HG02571 (cell line): ENCODE results near the gene CHRNA4.

Experiments
- ATAC-seq: cut with Tn5 transposase; IDR thresholded peaks from one replicate; pipeline ENCODE4 v1.9.1; 2021; ENCODE audit warnings: mild to moderate bottlenecking, moderate library complexity; ENCODE audit not compliant: unreplicated experiment

Gene CHRNA4

DNA sequence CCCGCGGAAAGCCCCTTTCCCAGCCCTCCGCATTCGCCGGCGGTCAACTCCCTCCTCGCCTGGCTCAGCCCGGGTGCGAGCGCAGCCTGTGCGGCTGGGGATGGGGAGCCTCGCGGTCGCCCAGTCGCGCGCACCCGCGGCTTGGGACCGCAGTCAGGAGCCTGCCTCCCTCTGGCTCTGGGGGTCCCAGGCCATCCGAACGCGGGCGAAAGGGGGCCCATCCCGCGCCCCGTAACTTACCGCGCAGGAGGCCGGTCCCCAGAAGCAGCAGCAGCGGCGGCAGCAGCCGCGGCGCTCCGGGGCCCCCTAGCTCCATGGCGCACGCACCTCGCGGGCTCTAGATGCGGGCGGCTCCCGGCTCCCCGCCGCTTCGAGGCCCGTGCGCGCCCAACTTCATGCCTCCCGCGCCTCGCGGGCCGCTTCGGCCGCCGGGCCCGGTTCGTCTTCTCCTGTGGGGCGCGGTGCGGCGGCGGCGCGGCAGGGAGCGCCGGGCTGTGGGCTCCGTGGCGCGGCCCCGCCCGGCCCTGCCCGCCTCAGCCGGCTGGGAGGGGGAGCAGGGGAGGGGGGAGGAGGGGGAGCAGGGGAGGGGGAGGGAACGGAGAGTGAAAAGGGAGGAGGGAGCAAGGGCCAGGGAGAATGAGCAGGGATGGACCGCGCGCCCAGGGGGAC, at the start of gene CHRNA4:
TSS of gene CHRNA4 (minus strand) at position 500 of the 669 bp plus-strand sequence. CDS start at position 316, 184 bp downstream.
- no peak for ATAC-seq

DNA sequence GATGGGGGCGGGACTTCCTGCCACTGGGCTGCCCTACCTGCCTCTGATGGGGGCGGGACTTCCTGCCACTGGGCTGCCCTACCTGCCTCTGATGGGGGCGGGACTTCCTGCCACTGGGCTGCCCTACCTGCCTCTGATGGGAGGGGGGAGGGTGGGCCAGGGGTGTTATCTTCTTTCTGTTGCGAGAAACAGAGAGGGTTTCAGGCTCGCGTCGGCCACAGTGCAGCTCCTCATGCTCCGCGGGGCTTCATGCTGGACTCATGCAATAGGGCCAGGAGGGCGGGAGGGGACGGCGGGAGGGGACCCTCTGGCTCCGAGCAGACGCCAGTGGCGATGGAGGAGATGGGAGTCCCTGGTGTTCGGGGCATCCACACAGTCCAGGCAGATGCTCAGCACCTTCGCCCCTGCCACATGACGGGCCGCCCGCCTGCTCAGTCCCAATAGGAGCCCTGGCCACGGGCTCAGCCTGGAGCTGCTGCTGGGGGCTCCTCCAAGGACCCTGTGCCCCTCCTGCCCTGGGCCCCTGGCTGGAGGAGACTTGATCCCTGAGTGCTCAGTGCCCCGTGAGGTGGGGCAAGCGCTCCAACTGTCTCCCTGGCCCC, 48.8 kb upstream of the CHRNA4 start:
- ATAC-seq: no peak

DNA sequence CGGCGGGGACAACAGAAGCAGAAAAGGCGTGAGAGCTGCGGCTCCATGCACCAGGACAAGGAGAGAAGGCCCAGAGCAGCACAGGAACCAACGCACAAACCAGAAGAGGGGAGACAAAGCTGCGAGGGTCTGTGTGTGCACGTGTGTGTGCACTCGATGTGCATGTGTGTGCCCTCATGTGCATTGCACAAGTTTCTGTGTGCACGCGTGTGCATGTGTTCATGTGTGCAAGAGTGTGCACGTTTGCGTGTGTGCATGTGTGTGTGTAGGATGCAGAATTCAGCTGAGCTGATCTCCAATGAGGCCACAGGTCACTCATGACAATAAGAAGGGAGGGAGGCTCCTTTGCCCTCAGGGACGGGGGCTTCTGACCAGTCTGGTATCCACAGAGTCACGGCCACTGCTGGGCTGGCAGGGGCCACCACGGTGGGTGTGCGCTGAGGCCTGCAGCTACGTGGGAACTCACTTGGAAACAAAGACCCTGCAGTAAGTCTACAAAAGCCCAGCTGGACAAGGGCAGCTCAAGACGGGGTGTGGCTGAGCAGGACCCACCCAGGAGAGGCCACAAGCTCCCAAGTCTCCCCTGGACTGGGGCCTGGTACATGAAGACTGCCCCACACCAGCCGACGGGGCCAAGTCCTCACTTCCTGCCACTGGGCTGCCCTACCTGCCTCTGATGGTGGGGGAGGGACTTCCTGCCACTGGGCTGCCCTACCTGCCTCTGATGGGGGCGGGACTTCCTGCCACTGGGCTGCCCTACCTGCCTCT, 48.1 kb upstream of the CHRNA4 start:
- ATAC-seq: no peak

DNA sequence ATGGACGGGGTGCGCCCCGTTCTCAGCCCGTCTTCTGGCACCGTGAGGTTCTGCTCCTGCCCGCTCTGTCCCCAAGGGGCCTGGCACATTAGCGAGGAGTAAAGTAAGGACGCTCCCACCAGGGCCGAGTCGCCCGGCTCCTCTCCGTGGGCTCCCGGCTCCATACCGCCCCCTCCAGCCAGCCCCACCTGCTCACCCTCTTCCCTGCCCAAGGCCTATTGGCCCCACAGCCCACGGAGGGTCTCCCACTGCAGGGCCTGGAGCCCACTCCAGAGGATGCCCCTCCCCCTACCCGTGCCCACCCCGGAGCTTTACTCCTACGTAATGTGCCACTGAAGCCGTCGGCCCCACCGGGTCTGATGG, 47.5 kb upstream of the CHRNA4 start:
- ATAC-seq: no peak

DNA sequence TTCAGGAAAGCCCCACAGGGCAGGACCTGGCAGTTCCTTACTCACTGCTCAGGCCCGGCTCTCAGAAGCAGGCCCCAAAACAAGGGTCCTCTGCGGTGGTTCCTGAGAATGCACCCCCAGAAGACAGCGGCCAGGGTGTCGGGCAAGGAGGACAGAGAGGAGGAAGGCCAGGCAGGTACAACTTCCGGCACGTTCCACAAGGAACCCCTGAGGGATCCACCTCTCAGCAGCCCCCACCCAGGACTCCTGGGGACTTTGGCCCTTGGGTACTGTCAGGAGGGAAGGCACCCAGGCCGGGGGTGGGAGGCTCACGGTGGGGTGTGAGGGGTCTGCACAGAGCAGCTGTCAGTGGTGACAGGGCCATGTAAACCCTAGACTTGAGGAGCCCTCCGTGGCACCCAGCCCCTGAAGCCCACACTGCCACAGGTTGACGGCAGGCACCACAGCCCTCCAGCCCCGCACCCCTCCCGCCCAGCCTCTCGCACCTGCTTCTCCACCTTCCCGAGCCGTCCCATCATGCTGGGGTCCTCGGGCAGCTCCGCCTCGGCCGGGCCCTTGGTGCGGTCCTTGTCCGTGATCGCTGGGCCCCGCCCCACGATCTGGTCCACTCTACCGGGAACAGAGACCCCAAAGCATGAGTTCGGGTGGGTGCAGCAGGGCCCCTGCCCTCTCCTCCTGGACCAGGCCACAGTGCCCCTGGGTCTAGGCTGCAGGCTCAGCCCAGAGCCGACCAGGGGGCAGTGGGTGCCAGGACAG, 47.0 kb upstream of the CHRNA4 start:
- no peak for ATAC-seq

DNA sequence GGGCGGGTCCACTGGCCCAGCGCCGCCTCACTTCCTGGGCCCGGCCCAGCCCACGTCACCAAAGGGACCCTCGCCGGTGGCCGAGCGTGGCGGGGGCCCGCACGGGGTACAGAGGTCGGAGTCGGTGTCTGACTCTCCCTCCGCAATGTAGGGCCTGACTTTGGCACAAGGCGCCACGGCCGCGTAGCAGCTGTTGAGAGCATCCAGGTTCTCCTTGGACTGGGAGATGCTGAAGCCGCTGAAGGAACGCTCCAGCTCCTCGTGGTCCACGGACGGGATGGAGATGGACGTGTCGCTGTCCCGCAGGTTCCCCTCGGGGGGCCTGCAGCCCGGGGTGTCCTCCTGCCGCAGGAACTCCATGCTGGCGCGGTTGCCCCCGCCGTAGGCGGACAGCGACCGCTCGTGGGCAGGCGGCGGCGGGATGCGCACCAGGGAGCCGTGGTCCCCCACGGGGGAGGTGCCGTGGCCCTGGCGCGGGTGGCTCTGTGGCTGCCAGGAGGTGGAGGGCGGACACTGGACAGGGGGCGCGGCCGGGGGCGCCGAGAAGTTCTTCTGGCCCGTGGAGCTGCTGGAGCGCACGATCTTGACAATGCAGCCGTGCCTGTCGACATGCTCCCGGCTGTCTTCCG, 45.6 kb upstream of the CHRNA4 start:
- no peak for ATAC-seq

DNA sequence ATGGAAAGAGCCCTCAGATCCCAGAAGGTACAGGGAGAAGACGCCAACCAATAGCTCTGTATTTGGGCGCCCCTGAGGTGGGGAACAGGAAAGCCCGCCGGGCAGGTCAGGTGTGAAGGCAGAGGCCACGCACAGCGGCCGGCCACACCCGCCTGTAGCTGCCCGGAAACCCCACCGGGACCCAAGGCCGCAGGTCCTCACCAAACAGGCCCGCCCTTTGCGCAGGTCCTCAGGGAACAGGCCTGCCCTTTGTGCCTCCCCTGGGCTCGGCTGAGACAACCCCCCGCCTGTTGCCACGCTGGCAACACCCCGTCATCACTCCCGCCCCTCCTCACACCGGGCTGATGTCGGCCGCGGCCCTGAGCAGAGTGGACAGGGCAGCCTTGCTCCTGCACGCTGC, 44.9 kb upstream of the CHRNA4 start:
- ATAC-seq: no peak

DNA sequence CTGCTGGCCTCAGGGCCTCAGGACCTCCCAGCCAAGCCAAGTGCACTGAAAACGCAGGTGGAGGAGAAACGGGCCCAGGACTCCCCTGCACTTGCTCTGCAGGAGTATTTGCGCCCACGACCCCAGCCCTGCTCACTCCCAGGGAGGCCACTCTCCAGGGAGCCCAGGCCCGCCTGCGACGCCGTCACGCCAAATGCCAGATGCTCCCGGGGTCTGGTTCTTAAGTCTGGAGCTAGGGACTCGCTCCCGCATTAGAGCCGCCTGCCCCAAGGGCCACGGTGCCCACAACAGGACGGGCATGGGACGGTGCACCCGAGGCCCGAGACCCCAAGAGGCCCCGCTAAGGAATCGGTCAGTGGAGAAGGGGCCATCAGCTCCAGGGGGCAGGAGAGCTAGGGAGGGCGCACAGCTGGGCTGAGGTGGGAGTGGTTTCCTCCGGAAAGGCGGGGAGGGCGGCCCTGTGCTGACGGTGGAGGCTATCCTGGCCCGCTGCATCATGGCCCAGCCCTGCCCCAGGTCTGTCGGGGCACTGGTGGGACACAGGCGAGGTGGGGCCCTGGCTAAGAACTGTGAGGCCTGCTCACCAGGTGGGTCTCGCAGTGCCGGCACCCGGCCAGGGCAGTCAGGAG, 44.1 kb upstream of the CHRNA4 start:
- ATAC-seq: no peak

DNA sequence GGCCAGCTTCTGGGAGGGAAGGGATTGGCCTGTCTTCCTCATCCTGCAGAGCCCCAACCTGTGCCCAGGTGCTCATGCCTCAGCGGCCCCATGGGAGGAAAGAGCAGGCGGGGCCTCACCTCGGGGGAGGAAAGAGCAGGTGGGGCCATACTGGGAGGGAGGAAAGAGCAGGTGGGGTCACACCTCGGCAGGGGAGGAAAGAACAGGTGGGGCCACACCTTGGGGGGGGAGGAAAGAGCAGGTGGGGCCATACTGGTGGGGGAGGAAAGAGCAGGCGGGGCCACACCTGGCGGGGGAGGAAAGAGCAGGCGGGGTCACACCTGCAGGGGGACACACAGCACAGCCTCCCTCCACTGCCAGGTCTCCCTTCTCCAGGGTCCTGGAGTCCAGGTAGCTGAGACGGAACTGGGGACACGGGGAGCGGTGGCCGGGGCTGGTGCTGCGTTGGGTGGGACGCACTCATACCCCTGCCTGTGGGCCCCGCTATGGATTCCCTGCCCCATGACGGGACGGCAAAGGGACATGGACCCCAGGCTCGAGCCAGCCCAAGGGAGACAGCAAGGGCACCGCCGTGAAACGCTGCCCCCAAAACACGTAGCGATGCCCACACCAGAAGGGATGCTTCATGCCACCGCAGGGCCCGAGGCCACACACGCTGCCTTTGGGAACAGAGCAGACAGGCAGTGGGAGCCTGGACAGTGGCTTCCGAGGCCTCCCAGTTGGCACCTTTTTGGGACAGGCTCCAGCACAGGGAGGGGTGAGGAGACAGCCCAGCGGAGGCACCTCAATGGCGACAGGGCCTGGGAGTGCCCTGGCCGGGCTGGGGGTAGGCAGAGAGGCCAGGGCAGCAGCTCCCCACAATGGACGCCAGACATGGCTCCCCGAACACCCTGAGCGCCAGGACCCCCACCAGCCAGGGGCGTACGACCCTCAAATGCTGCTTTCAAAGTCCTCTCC, 43.3 kb upstream of the CHRNA4 start:
- ATAC-seq: no peak

DNA sequence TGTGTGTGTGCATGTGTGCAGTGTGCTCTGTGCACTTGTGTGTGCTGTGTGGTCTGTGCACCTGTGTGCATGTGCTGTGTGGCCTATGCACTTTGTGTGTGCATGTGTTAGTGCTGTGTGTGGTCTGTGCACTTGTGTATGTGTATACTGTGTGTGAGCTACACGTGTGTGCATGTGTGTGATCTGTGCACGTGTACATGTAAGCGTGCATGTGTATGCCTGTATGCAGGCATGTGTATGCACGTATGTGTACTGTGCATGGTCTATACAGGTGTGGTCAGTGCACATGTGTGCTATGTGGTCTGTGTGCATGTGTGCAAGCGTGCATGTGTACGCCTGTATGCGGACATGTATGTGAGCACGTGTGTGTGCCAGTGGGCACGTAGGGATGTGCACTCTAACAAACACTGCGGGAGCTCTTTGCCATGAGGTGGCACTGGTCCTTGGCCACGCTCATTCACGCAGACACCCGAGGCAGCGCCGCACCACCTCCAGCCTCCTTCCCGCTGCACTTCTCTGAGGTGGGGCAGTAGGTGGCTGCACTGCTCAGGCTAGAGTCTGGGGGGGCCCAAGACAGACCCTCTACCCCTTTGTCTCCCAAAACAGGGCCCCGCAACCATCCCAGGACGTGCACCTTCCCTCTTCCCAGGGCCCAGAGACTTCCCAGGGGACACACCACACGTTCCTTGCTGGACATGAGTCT, 42.4 kb upstream of the CHRNA4 start:
- ATAC-seq: no peak

DNA sequence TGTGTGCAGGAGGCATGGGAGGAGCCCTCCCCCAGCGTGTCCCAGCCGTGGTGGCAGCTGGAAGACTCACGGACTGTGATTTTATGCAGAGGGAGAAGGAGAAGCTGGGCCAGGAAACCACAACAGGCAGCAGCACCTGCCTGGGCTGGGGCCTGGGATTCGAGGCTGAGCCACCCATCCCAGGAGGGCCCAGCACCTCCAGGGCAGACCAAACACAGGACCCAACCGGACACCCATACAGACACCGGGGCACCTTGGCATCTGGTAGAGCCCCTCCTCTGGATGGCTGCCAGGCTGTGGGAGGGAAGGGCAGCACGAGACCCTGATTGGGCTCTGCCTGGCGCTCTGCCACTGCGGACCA, 41.7 kb upstream of the CHRNA4 start:
- no peak for ATAC-seq

DNA sequence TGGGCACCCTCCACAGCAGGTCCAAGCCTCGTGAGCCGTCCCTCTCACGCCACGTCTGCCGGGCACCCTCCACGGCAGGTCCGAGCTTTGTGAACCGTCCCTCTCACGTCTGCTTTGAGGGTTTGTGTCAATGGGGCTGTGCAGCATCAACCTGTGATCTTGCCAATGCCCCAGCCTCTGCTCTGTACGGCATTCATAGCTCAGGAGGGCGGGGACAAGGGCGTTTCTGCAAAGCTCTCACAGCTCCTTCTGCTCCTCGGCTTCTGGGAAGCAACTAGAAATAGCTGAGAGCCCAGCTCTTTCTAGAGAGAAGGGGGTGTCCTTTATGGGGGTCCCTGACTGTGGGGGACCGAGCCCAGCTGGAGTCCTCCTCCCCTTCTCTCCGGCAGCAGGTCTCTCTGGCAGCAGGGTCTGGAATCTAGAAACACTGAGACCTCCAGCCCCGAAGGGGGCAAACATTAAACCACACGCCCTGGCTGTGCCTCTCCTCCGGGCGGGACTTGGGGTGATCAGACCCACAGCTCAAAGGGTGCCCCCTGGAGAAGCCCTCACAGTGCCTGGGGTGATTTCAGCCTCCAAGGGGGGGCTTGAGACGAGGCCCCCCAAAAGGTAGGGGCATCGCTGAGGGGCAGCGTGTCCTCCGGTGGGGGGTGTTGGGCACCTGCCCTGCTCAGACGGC, 41.2 kb upstream of the CHRNA4 start:
- ATAC-seq: no peak

DNA sequence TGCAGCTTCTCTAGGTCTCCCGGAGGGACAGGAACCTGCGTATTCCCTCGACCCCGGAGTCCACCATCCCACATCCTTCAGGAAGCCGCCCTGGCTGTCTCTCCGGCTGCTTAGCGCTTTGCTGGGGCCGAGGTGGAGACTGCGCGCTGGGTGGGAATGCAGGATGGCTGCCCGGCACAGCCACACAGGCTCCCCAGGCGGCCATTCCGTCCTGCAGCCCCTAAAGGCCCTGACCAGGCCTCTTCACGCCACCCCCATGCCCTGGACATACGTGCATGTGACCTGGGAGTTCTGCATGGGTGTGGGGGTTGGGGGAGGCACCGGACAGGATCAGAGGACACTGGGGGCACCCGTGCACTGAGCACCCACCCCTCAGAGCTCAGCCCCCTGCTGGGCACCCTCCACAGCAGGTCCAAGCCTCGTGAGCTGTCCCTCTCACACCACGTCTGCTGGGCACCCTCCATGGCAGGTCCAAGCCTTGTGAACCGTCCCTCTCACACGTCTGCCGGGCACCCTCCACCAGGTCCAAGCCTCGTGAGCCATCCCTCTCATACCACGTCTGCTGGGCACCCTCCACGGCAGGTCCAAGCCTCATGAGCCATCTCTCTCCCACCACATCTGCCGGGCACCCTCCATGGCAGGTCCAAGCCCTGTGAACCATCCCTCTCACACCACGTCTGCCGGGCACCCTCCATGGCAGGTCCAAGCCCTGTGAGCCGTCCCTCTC, 40.4 kb upstream of the CHRNA4 start:
- ATAC-seq: no peak

DNA sequence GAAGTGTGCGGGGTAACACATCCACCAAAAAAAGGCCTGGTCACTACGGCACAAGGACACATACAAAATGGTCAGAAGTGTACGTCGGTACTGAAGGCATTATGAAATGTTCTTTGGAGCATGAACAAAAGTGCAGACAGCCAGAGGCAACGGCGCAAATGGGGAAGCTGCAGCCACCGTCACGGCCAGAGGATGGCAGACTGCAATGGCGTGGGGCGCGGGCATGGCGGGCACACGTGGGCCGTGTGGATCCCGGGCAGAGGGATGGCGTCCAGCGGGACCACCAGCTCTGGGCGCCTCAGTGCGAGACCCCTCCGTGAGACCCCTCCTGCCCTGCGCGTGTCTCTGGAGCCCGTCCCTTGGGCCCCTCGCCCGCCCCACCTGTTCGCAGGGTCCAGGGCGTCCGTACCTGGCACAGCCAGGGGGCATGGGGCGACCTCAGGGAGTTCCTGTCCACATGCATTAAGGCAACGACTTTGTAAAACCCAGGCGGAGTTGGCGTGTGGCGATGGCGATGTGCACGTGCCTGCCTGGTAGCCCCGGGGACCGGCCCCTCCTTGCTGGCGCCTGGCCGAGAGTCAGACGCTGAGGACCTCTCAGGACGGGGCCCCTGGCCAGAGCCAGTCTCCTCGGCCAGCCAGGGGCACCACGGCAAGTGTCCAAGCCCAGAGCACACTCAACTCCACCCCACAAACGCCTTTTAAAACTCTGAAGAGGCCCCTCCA, 39.5 kb upstream of the CHRNA4 start:
- no peak for ATAC-seq

DNA sequence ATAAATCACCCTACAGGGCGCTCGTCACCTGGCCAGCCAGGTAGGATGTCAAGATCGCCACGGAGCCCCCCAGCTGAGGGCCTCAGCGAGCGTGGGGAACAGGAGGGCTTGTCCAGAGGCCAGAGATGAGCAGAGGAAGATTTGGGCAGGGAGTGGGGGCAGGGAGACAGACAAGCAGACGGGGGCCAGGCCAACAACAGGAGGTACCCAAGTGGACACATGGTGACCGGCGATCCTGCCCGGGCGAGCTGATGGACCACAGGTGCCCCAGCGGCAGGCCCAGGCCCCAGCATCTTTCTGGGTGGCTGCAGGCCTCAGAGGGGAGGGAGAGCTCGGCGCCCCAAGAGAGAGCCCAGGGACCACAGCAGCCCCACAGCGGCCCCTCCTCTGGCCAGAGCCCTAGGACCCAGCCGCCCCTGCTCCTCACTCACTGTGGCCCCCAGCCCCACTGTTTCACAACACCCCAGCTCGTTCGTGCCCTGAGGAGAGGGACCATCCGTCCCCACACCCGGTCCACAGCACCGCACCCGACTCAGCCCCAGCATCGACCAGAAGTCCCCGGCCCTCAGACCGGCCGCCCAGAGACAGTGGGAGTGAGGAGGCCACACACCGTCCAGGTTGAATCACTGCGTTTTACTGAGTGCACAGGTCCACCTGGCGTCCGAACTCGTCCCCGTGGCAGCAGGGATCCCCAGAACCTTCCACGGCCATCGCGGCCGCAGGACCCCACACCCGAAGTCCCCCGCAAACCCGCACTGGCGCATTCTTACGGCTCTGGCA, 38.6 kb upstream of the CHRNA4 start:
- no peak for ATAC-seq
